HFF-Myc (cell line): Measurements from ENCODE around the gene SCNN1A.
A peak's percentile ranks its signal among the peaks of the same experiment; 100 is the strongest.

Experiments
- DNase-seq: peaks from one replicate; pipeline ENCODE4 v3.0.0-alpha.2; 2011; ENCODE audit warnings: low read depth; ENCODE audit errors: extremely low read depth
- H3K4me3 ChIP-seq: replicated peaks from 2 replicates; pipeline ENCODE4 v1.5.1; 2011; ENCODE audit warnings: low read depth, mild to moderate bottlenecking, control low read depth, low read length
- TF ChIP-seq, protein P1 (sequence below): IDR thresholded peaks from 2 replicates; pipeline ENCODE4 v1.5.1; 2012; ENCODE audit warnings: mild to moderate bottlenecking, low read depth, low read length, control low read depth; ENCODE audit errors: missing control alignments

Gene SCNN1A

DNA sequence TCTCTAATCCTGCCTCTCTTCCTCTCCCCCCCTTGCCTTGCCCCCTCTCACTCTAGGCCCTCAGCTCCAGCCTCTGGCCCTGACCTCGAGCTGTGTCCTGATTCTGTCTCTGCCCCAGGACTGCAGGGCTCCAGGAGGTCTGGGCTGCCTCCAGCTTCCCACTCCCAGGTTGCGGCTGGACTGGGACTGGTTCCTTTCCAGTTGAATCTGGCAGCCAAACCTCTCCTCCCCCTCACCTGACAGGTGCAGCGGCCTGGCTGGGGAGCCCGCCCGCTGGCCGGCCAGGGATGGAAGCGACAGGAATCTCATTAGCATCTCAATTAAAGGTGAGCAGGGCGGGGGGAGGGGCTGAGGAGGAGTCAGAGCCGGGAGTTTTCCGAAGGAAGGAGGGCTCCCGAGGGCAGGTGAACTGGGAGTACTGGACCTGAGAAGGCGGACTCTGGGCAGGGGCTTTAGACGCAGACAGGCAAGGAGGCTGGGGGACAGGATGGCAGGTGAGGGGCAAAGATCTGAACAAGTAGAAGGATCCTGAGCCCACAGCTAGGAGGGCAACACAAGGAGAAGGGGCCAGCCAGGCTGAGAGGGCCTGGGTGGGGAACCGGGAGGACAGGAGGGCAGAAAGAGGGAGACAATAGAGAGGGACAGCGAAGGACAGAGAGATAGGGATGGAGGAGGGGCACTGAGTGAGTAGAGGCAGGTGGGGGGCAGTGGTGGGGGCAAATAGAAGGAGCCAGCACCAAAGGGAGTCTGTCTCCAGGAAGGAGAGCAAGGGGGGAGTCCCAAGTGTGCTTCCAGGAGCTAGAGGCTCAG lies at the start of gene SCNN1A:
SCNN1A (minus strand) TSS at position 295 of the 810 bp plus-strand sequence. CDS start 780 bp downstream, outside the sequence.
- TF ChIP-seq, protein P1, sequence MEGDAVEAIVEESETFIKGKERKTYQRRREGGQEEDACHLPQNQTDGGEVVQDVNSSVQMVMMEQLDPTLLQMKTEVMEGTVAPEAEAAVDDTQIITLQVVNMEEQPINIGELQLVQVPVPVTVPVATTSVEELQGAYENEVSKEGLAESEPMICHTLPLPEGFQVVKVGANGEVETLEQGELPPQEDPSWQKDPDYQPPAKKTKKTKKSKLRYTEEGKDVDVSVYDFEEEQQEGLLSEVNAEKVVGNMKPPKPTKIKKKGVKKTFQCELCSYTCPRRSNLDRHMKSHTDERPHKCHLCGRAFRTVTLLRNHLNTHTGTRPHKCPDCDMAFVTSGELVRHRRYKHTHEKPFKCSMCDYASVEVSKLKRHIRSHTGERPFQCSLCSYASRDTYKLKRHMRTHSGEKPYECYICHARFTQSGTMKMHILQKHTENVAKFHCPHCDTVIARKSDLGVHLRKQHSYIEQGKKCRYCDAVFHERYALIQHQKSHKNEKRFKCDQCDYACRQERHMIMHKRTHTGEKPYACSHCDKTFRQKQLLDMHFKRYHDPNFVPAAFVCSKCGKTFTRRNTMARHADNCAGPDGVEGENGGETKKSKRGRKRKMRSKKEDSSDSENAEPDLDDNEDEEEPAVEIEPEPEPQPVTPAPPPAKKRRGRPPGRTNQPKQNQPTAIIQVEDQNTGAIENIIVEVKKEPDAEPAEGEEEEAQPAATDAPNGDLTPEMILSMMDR: no peak
- no peak within 1 kb of the TSS for H3K4me3 ChIP-seq
- no peak for DNase-seq

DNA sequence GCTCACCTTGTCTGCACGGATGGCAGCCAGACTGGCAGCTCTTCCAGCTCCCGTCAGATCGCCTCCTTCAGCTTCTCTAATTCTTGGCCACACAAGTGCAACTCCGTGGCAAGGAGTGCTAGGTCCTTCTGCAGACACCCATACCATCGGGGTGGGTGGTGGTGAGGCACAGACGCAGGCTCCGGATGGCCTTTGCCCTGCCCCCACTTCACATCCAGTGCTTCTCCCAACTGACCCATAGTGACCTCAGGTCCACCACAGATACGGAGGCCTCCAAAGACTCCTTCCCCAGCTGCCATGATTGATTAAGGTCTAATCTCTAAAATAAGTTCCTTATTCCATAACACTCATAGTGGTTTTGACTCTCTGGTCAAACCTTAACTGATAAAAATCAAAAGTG lies 49.5 kb upstream of the SCNN1A start:
- no peak overlapping the region for H3K4me3 ChIP-seq
- TF ChIP-seq, protein P1: no peak
- no peak for DNase-seq

DNA sequence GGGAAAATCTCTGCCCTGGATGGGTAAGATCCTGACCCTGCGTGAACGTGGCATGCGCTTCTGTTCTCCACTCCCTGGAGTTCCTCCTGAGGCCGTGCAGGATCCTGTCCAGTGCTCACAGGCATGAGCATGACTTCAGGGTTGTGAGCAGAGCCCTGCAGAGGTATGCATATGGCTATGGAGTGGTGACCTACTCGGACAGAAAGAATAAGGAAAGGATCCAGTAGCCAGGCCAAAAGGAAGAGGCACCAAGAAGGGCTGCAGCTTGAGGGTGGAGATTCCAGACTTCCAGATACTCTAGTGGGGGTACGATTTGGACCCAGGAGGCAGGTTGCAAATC lies 48.6 kb upstream of the SCNN1A start:
- no peak overlapping the region for H3K4me3 ChIP-seq
- DNase-seq: no peak
- TF ChIP-seq, protein P1: no peak

DNA sequence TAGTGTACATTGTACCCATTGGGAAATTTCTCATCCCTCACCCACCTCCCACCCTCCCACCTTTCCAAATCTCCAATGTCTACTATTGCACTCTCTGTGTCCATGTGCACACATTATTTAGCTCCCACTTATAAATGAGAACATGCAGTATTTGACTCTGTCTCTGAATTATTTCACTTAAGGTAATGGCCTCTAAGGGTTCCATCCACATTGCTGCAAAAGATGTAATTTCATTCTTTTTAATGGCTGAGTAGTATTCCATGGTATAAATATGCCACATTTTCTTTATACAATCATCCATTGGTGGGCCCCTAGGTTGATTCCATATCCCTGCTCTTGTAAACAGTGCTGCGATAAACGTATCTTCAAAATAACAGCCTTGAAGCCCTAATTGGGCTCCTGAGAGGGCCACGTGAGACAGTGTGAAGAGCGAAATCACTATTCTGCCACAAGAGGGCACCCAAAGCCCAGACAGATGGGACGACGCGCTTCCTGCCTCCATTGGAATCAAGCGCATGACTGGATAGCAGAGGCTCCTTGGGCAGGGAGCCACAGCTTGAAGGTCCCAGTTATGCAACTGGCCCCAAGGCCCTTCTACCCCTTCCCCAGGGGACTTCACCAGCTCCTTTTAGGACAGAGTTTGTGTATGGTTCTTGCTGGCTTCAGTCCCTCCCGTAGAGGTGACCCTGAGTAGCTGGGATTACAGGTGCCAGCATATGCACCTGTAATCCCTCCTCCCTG lies 48.1 kb upstream of the SCNN1A start:
- no peak overlapping the region for H3K4me3 ChIP-seq
- TF ChIP-seq, protein P1: peak; percentile 80
- peak; percentile 85 for DNase-seq

DNA sequence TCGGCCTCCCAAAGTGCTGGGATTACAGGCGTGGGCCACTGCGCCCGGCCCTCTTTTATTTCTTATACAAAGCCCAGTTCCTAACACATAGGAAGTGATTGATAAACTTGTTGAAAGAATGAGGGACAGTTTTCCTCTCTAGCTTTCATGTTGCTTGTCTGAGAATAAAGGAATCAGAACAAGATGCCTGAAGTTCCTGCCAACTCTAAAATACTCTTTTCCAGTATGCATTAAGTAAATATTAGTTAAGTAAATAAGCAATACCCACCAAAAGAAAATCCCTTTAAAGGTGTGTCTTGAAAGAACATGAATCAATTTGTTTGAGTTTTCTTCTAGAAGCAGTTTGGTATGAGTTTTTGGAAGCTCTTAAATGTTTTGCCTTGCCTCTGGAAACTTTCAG lies 45.0 kb upstream of the SCNN1A start:
- TF ChIP-seq, protein P1: no peak
- H3K4me3 ChIP-seq: no peak overlapping the region
- DNase-seq: no peak

DNA sequence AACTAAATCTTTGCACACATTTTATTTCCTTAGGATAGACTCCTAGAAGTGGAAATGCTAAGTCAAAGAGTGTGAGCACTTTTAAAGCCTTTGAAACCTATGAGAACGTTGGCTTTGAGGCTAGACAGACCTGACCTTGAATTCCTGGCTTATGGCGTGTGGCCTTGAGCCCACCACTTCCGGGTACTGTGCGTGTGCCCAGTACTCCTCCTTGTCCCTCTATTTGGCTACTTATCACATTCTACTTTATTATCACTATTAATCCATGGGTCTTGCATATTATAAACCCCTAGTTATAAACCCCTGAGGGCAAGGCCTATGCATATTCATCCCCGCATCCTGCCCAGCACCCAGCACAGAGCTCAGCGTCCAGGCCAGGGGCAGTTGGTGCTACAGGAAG lies 43.4 kb upstream of the SCNN1A start:
- no peak overlapping the region for H3K4me3 ChIP-seq
- DNase-seq: no peak
- TF ChIP-seq, protein P1: no peak

DNA sequence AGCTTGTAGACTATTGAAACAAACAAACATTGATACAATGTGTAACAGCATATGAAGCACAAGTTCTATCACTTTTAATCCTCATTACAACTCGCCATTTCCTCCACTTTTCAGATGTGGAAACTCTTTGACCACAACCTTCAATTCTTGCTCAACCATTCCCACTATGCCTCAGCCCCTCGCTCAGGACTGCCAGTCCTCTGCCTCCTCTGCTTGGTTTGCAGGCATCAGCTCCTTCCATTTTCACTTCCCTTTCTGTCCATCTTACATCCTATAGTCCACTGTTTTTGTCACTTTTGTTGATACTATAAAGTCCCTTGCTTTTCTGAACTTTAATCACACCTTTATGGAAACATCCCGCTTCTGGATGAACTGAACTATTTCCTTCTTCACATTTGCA lies 41.2 kb upstream of the SCNN1A start:
- TF ChIP-seq, protein P1: no peak
- no peak overlapping the region for H3K4me3 ChIP-seq
- no peak for DNase-seq
